ENCODE data around the gene ANKRD65.
"Not testable (repeated sequence)": the region's sequence is repeated elsewhere in the genome, so short reads cannot be mapped to it uniquely, and the experiment has no call there.

The ANKRD65 gene

DNA sequence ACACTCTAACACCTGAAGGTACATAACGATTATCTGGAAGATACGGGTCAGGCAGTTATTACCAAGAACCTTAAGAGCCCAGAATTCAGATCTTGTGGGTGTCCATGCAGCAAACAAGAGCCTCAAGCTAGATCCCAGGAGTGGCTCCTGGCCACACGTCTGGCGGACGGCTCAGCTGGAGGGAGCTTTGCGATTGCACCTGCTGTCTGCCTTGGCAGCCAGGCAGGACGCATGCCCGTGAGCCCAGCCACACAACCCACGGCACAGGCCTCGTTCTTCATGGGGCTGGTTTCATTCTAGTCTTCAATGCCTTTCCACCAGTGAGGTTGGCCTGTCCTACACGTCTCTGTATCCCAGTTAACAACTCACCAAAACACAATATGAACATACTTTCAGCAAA lies 27.6 kb downstream of the ANKRD65 start:
- H3K27ac ChIP-seq: no peak overlapping the region
- TF ChIP-seq, protein P1, sequence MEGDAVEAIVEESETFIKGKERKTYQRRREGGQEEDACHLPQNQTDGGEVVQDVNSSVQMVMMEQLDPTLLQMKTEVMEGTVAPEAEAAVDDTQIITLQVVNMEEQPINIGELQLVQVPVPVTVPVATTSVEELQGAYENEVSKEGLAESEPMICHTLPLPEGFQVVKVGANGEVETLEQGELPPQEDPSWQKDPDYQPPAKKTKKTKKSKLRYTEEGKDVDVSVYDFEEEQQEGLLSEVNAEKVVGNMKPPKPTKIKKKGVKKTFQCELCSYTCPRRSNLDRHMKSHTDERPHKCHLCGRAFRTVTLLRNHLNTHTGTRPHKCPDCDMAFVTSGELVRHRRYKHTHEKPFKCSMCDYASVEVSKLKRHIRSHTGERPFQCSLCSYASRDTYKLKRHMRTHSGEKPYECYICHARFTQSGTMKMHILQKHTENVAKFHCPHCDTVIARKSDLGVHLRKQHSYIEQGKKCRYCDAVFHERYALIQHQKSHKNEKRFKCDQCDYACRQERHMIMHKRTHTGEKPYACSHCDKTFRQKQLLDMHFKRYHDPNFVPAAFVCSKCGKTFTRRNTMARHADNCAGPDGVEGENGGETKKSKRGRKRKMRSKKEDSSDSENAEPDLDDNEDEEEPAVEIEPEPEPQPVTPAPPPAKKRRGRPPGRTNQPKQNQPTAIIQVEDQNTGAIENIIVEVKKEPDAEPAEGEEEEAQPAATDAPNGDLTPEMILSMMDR (conservative IDR thresholded peaks at IDR 0.05): no peak
- TF ChIP-seq ZFX (IDR thresholded peaks at IDR 0.05): no peak

DNA sequence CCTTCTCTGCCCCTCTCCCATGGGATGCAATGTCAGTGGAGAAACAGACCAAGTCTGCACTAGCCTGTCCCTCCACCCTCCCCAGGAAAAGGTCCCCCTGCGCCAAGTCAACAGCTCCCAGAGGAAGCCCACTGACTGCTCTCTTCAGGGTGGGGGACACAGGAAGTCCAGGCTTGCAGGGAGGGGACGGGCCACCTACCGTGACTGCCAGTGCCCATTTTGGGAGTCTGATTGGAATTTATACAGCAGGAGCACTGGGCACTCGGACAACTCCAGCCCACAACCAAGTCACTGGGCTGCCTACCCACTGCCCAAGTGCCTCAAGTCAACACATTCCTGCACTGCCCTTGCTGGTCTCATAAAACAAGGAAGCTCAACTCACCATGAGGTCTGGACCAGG lies 28.1 kb downstream of the ANKRD65 start:
- no peak overlapping the region for H3K27ac ChIP-seq
- no peak for TF ChIP-seq ZFX (IDR thresholded peaks at IDR 0.05)
- TF ChIP-seq, protein P1 (conservative IDR thresholded peaks at IDR 0.05): no peak

DNA sequence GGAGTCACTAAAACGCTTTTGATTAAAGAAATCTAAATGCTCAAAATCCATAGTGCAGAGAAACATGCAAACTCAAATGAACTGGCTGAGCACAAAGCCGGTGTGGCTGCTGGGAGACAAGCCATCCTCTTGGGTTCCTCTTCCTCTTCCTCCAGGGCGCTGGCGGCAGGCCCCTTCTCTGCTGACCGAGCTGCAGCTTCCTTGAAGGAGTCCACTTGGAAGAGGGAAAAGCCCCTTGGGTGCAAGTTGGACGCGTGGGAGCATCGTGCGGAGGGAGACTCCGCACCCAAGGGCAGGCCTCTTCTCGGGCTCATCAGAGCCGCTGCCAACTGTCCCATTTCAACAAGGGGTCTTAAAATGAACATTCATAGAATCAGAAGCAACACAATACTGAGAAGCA lies 29.9 kb downstream of the ANKRD65 start:
- TF ChIP-seq ZFX (IDR thresholded peaks at IDR 0.05): no peak
- TF ChIP-seq, protein P1 (conservative IDR thresholded peaks at IDR 0.05): no peak

DNA sequence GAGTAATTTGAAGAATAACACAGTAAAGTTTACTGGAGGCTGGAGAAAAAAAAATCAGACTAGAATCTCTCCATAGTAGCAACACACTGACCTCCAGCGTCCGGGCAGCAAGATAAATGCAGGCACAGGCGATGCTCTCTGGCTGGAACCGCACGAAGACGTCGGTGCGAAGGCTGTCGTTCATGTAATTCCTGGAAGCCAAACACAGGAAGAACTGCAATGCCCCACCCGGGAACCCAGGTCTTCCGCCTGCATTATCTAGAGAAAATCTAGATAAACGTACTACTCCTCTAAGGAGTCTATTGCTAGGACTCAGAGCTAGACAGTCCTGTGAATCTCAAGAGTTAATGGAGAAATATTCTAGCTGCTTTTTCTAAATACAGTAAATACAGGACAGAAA lies 30.4 kb downstream of the ANKRD65 start:
- no peak overlapping the region for H3K27ac ChIP-seq
- TF ChIP-seq ZFX (IDR thresholded peaks at IDR 0.05): no peak
- TF ChIP-seq, protein P1 (conservative IDR thresholded peaks at IDR 0.05): no peak

More for the DNA sequence above, 29.9 kb downstream of the ANKRD65 start:
- H3K27ac ChIP-seq: no peak overlapping the region

DNA sequence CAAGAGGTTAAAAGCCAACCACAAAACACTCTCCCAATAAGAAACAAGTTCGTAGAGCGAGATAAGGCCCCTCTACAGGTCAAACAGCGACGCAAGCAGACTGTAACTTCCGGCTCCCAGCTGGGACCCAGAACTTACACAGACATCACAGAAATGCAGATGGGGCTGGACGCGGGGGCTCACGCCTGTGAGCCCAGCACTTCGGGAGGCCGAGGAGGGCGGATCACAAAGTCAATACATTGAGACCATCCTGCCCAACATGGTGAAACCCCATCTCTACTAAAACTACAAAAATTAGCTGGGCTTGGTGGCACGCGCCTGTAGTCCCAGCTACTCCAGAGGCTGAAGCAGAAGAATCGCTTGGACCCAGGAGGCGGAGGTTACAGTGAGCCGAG lies 33.0 kb downstream of the ANKRD65 start:
- H3K27ac ChIP-seq: no peak overlapping the region
- no peak for TF ChIP-seq ZFX (IDR thresholded peaks at IDR 0.05)
- TF ChIP-seq, protein P1 (conservative IDR thresholded peaks at IDR 0.05): no peak

DNA sequence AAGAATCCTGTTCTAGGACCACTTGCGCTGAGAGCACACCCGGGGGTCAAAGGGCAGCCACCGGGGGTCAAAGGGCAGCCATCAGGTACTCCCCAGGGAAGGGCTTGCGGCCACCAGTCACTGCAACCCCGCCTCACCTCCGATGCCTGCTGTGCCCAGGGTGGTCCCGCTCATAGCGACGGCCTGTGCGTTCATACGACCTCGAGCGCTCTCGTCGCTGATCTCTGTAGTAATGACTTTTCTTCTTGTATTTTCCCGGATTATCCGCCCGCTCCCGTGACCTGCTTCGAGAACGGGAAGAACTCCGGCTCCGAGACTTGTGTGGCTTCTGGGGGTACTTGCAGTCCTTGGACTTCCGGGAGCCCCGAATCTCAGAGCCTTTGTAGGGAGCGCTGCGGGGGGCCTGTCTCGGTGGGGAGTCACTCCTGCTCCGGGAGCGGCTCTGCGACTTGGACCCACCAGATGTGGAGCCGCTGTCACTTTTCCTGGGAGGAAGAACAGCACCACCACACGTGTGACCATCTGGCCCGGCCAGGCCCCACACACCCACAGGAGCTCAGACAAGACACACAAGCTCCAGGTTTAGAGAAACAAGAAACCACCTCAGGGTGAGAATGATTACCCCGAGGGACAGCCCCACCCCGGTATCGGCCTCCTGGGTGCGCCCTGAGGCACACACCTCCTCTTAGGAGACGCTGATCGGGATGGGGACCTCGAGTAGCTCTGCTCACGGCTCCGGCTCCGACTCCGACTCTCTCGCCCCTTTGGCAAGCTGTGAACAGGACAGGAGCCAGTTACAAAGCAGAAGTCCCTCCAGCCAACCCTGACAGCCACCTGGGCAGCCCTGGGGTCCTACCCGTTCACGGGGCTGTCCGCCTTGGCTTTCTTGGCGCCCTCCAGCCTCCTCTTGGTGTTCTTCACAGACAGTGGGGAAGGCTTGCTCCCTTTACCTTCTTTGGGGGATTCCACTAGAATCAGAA lies 33.7 kb downstream of the ANKRD65 start:
- no peak overlapping the region for H3K27ac ChIP-seq
- TF ChIP-seq ZFX (IDR thresholded peaks at IDR 0.05): no peak
- TF ChIP-seq, protein P1 (conservative IDR thresholded peaks at IDR 0.05): no peak

DNA sequence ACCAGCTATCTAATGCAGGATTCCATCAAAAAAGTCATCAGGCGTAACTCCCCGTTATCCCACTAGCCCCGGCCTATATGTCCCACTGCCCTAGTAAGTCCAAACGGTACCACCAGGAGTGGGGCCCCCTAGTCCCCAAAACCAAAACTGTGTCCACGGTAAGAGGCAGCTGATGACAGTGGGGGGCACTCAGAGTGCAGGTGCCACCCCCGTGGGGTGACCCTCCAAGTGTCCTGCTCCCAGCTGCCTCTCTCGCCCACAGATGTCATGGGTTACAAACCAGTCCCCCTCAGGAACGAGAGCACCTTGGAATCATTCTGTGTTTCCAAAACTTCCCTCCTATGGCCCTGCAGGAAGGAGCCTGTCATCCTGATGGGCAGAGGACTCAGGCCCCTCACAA lies 35.1 kb downstream of the ANKRD65 start:
- H3K27ac ChIP-seq: no peak overlapping the region
- TF ChIP-seq, protein P1 (conservative IDR thresholded peaks at IDR 0.05): no peak
- no peak for TF ChIP-seq ZFX (IDR thresholded peaks at IDR 0.05)

DNA sequence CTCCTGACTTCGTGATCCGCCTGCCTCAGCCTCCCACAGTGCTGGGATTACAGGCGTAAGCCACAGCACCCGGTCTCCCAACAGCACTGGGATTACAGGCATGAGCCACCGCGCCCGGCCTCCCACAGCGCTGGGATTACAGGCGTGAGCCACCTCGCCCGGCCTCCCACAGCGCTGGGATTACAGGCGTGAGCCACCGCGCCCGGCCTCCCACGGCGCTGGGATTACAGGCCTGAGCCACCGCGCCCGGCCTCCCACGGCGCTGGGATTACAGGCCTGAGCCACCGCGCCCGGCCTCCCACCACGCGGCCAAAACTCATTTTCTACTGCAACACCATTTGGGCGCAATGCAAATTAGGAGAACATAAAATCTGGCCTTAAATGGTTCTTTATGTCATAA lies 35.7 kb downstream of the ANKRD65 start:
- not testable (repeated sequence) for H3K27ac ChIP-seq
